Thoracic aorta (tissue), 2 donors: ENCODE results near the gene CFHR4. TPM values are rescaled to one million over a fixed set of nuclear protein-coding genes. Genes with fewer than 3 reads are reported as not detected.

Experiments used
- ATAC-seq: fragments of 150-250 bp; one replicate; pipeline ENCODE4 v1.8.0; 2017; ENCODE audit warnings: low read depth; ENCODE audit not compliant: insufficient number of reproducible peaks, low FRiP score
- DNase-seq: peaks from one replicate; pipeline ENCODE4 v3.0.0-alpha.2; 2020; ENCODE audit warnings: low spot score
- H3K27ac ChIP-seq, 2 donors: fragments of 200-600 bp; sonication (generic); 1 replicate in 1 of 2; 2 replicates in 1 of 2; pipeline ENCODE4 v1.5.1; 2016; ENCODE audit warnings: mild to moderate bottlenecking in 2 of 2, moderate library complexity in 2 of 2
- H3K27me3 ChIP-seq: fragments of 200-600 bp; sonication (generic); replicated peaks from 2 replicates; pipeline ENCODE4 v1.6.0; 2016; ENCODE audit warnings: mild to moderate bottlenecking; ENCODE audit not compliant: insufficient read depth
- H3K36me3 ChIP-seq: fragments of 200-600 bp; sonication (generic); one replicate; pipeline ENCODE4 v1.5.1; 2016
- H3K4me1 ChIP-seq, 2 donors: fragments of 200-600 bp; sonication (generic); 1 replicate in 1 of 2; 2 replicates in 1 of 2; pipeline versions ENCODE4 v1.5.1 to v1.6.0; 2016; ENCODE audit warnings: low read depth in 2 of 2, mild to moderate bottlenecking in 1 of 2; ENCODE audit not compliant: control insufficient read depth in 1 of 2
- H3K4me3 ChIP-seq: fragments of 200-600 bp; sonication (generic); 2 replicates; pipeline ENCODE4 v1.5.1; 2016; ENCODE audit warnings: mild to moderate bottlenecking
- H3K9me3 ChIP-seq: fragments of 200-600 bp; sonication (generic); 2 replicates; pipeline ENCODE4 v1.5.1; 2016
- total RNA-seq, 2 donors: library from RNA; depleted of rRNA; stranded (reverse); fragments of >200 nt; gene quantifications; one replicate each; pipeline versions ENCODE4 v1.1.0 to v1.2.3, GENCODE V29; 2016
- TF ChIP-seq, protein P1 (sequence below): fragments of 200-600 bp; sonication (generic); IDR thresholded peaks from one replicate; pipeline ENCODE4 v1.5.1; 2019; ENCODE audit warnings: antibody characterized with exemption

CFHR4 gene
- total RNA-seq, 2 donors from 2014 or later = not detected

DNA sequence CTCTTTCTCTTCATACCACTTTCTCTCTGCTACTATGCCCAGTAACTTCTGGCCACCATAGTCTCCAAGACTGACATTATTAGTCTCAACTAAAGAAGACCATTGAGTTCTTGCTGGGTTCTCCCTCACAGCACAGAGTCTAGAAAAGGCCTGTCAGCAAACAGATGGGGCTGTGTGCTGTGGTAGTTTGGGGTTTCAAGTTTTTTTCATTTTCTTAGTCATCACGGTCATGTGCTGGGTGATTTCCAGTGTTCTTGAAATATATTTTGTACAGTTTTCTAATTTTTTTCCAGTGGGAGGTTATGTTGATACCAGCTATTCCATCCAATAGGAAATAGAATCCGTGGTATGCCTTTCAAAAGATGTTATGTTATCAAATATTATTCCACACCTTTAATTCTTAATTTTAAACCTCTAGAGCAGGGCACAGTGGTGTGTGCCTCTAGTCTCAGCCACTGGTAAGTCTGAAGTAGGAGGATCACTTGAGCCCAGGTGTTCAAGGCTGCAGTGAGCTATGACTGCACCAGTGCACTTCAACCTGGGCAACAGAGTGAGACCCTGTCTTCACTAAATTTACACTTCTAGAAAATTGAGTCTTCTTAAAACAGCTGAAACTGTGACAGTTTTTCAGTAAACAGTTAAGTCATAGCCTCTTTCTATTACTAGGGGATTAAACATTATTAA, 64.0 kb downstream of the CFHR4 start:
- Histone ChIP-seq H3K9me3 (no peaks in the 10 kb centered on the region), H3K4me1 (no peaks in the 10 kb centered on the region), H3K27me3 (no peaks in the 10 kb centered on the region), H3K4me3 (no peak overlapping the region), H3K27ac (no peak overlapping the region), H3K36me3 (no peaks in the 10 kb centered on the region)
- DNase-seq (no peak), ATAC-seq (no peak)
- TF ChIP-seq, protein P1, sequence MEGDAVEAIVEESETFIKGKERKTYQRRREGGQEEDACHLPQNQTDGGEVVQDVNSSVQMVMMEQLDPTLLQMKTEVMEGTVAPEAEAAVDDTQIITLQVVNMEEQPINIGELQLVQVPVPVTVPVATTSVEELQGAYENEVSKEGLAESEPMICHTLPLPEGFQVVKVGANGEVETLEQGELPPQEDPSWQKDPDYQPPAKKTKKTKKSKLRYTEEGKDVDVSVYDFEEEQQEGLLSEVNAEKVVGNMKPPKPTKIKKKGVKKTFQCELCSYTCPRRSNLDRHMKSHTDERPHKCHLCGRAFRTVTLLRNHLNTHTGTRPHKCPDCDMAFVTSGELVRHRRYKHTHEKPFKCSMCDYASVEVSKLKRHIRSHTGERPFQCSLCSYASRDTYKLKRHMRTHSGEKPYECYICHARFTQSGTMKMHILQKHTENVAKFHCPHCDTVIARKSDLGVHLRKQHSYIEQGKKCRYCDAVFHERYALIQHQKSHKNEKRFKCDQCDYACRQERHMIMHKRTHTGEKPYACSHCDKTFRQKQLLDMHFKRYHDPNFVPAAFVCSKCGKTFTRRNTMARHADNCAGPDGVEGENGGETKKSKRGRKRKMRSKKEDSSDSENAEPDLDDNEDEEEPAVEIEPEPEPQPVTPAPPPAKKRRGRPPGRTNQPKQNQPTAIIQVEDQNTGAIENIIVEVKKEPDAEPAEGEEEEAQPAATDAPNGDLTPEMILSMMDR = no peak

DNA sequence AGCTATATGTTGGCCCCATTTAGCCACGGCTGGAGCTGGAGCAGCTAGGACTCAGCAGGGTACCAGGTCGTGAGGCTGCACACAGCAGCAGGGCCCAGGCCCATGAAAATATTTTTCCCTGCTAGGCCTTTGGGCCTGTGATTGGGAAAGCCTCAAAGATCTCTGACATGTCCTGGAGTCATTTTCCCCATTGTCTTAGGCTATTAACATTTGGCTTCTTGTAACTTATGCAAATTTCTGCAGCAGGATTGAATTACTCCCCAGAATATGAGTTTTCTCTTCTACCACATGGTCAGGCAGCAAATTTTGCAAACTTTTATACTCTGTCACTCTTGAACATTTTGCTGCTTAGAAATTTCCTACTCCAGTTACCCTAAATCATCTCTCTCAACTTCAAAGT, 66.9 kb downstream of the CFHR4 start:
- TF ChIP-seq, protein P1 = no peak
- no peak for DNase-seq
- Histone ChIP-seq H3K36me3 (no peaks in the 10 kb centered on the region), H3K9me3 (no peaks in the 10 kb centered on the region), H3K4me1 (no peaks in the 10 kb centered on the region), H3K4me3 (no peak overlapping the region), H3K27me3 (no peaks in the 10 kb centered on the region), H3K27ac (no peak overlapping the region)
- ATAC-seq = no peak

DNA sequence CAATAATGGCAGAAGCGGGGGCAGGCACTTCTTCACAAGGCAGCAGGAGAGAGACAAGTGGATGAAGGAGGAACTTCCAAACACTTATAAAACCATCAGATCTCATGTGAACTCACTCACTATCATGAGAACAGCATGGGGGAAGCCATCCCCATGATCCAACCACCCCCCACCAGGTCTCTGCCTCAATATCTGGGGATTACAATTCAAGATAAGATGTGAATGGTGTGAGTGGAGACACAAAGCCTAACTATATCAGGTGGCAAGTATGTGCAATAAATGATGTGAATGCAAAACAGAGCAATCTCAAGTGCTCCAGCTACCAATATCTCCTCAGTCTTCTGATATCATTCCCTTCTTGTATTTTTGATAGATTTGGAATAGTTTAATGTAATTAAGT, 68.1 kb downstream of the CFHR4 start:
- Histone ChIP-seq H3K36me3 (no peaks in the 10 kb centered on the region), H3K4me1 (no peaks in the 10 kb centered on the region), H3K4me3 (no peak overlapping the region), H3K9me3 (no peaks in the 10 kb centered on the region), H3K27me3 (no peaks in the 10 kb centered on the region), H3K27ac (no peak overlapping the region)
- TF ChIP-seq, protein P1 = no peak
- ATAC-seq (no peak), DNase-seq (no peak)

- H3K4me1 ChIP-seq = no peaks in the 10 kb centered on the region
- H3K4me3 ChIP-seq = no peak overlapping the region
- TF ChIP-seq, protein P1 = no peak
- ATAC-seq (no peak), DNase-seq (no peak)
- H3K36me3 ChIP-seq = no peaks in the 10 kb centered on the region
- no peak overlapping the region for H3K27ac ChIP-seq
- no peaks in the 10 kb centered on the region for H3K27me3 ChIP-seq
- no peaks in the 10 kb centered on the region for H3K9me3 ChIP-seq
Observed at GRCh38 chr1:196960854-196961253, 73.0 kb downstream of the CFHR4 start.

Other genes starting within 250 kb of the CFHR4 start
- 100 to 1,000 TPM; 381 to 467 TPM for gene CFH, start 236.0 kb upstream of the CFHR4 start, total RNA-seq
- gene CFHR3, start 113.2 kb upstream of the CFHR4 start, total RNA-seq = under 1 TPM in 1 of 2 donors, not detected in 1; 0.81 TPM
- not detected for gene CFHR1, start 68.3 kb upstream of the CFHR4 start, total RNA-seq
- gene CFHR2, start 55.7 kb downstream of the CFHR4 start, total RNA-seq = not detected
- not detected for gene CFHR5, start 89.5 kb downstream of the CFHR4 start, total RNA-seq
- gene F13B, start 179.2 kb downstream of the CFHR4 start, total RNA-seq = not detected